HEK293 (cell line): Measurements from ENCODE around the gene RPS5.

ENCODE experiments used
- KLF16 ChIP-seq: fragments of 450-650 bp; formaldehyde crosslinking; IDR thresholded peaks from 2 replicates; pipeline ENCODE4 v1.5.1; 2017; ENCODE audit warnings: missing biosample characterization, missing genetic modification characterization
- SCRT1 ChIP-seq: fragments of 450-650 bp; formaldehyde crosslinking; IDR thresholded peaks from 2 replicates; pipeline ENCODE4 v1.5.1; 2016; ENCODE audit warnings: missing biosample characterization, missing genetic modification characterization, borderline replicate concordance
- SP7 ChIP-seq: fragments of 450-650 bp; formaldehyde crosslinking; IDR thresholded peaks from 2 replicates; pipeline ENCODE4 v1.5.1; 2016; ENCODE audit warnings: missing biosample characterization, missing genetic modification characterization
- ZNF10 ChIP-seq: fragments of 450-650 bp; formaldehyde crosslinking; IDR thresholded peaks from 2 replicates; pipeline ENCODE4 v1.5.1; 2017; ENCODE audit warnings: missing biosample characterization, missing genetic modification characterization
- ZNF114 ChIP-seq: fragments of 450-650 bp; formaldehyde crosslinking; IDR thresholded peaks from 2 replicates; pipeline ENCODE4 v1.5.0; 2017; ENCODE audit warnings: missing biosample characterization, missing genetic modification characterization
- ZNF121 ChIP-seq: fragments of 450-650 bp; formaldehyde crosslinking; IDR thresholded peaks from 2 replicates; pipeline ENCODE4 v1.5.1; 2016; ENCODE audit warnings: missing biosample characterization, missing genetic modification characterization
- ZNF157 ChIP-seq: fragments of 450-650 bp; formaldehyde crosslinking; IDR thresholded peaks from 2 replicates; pipeline ENCODE4 v1.5.1; 2016; ENCODE audit warnings: missing biosample characterization, missing genetic modification characterization
- ZNF16 ChIP-seq: fragments of 450-650 bp; formaldehyde crosslinking; IDR thresholded peaks from 2 replicates; pipeline ENCODE4 v1.5.1; 2016; ENCODE audit warnings: low read depth, missing biosample characterization, missing genetic modification characterization
- ZNF221 ChIP-seq: fragments of 450-650 bp; formaldehyde crosslinking; IDR thresholded peaks from 2 replicates; pipeline ENCODE4 v1.5.1; 2017; ENCODE audit warnings: missing biosample characterization, missing genetic modification characterization, borderline replicate concordance
- ZNF274 ChIP-seq, 2 experiments: fragments of 200-500 bp in 1 of 2; fragments of 450-650 bp in 1 of 2; sonication (Bioruptor generic) in 1 of 2; formaldehyde crosslinking in 1 of 2; IDR thresholded peaks; 2 replicates each; pipeline versions ENCODE4 v1.5.1 to v1.6.1; 2014 to 2016; ENCODE audit warnings: borderline replicate concordance in 1 of 2, inconsistent platforms in 1 of 2, low read length in 1 of 2, missing biosample characterization in 1 of 2, missing genetic modification characterization in 1 of 2
- ZNF423 ChIP-seq: fragments of 450-650 bp; formaldehyde crosslinking; IDR thresholded peaks from 2 replicates; pipeline ENCODE4 v1.5.1; 2016; ENCODE audit warnings: missing biosample characterization, missing genetic modification characterization
- ZNF510 ChIP-seq: fragments of 450-650 bp; formaldehyde crosslinking; IDR thresholded peaks from 2 replicates; pipeline ENCODE4 v1.5.1; 2018; ENCODE audit warnings: mild to moderate bottlenecking, missing genetic modification characterization, missing biosample characterization; ENCODE audit not compliant: insufficient replicate concordance
- ZNF529 ChIP-seq: fragments of 450-650 bp; formaldehyde crosslinking; IDR thresholded peaks from 2 replicates; pipeline ENCODE4 v1.5.1; 2017; ENCODE audit warnings: missing genetic modification characterization, missing biosample characterization; ENCODE audit not compliant: insufficient replicate concordance
- ZNF610 ChIP-seq: fragments of 450-650 bp; formaldehyde crosslinking; IDR thresholded peaks from 2 replicates; pipeline ENCODE4 v1.5.1; 2016; ENCODE audit warnings: missing biosample characterization, missing genetic modification characterization, borderline replicate concordance
- ZNF747 ChIP-seq: fragments of 450-650 bp; formaldehyde crosslinking; IDR thresholded peaks from 2 replicates; pipeline ENCODE4 v1.5.1; 2016; ENCODE audit warnings: missing biosample characterization, missing genetic modification characterization
- TF ChIP-seq, protein P1 (sequence below): fragments of 450-650 bp; formaldehyde crosslinking; IDR thresholded peaks from 2 replicates; pipeline ENCODE4 v1.5.1; 2016; ENCODE audit warnings: missing biosample characterization, missing genetic modification characterization
- TF ChIP-seq, protein P2 (sequence below): fragments of 450-650 bp; formaldehyde crosslinking; IDR thresholded peaks from 2 replicates; pipeline ENCODE4 v1.5.1; 2016; ENCODE audit warnings: missing biosample characterization, missing genetic modification characterization
- TF ChIP-seq, protein P3 (sequence below): fragments of 450-650 bp; IDR thresholded peaks from 2 replicates; pipeline ENCODE4 v1.5.1; 2018; ENCODE audit warnings: missing biosample characterization, mild to moderate bottlenecking, missing genetic modification characterization
- TF ChIP-seq, protein P4 (sequence below): fragments of 450-650 bp; formaldehyde crosslinking; IDR thresholded peaks from 2 replicates; pipeline ENCODE4 v1.5.1; 2016; ENCODE audit warnings: missing biosample characterization, missing genetic modification characterization
- TF ChIP-seq, protein P5 (sequence below): fragments of 450-650 bp; formaldehyde crosslinking; IDR thresholded peaks from 2 replicates; pipeline ENCODE4 v1.5.1; 2016; ENCODE audit warnings: missing biosample characterization, missing genetic modification characterization
- TF ChIP-seq, protein P6 (sequence below): fragments of 450-650 bp; formaldehyde crosslinking; conservative IDR thresholded peaks from 2 replicates; pipeline ENCODE4 v1.5.1; 2016; ENCODE audit warnings: low read depth, missing biosample characterization, missing genetic modification characterization

The RPS5 gene

DNA sequence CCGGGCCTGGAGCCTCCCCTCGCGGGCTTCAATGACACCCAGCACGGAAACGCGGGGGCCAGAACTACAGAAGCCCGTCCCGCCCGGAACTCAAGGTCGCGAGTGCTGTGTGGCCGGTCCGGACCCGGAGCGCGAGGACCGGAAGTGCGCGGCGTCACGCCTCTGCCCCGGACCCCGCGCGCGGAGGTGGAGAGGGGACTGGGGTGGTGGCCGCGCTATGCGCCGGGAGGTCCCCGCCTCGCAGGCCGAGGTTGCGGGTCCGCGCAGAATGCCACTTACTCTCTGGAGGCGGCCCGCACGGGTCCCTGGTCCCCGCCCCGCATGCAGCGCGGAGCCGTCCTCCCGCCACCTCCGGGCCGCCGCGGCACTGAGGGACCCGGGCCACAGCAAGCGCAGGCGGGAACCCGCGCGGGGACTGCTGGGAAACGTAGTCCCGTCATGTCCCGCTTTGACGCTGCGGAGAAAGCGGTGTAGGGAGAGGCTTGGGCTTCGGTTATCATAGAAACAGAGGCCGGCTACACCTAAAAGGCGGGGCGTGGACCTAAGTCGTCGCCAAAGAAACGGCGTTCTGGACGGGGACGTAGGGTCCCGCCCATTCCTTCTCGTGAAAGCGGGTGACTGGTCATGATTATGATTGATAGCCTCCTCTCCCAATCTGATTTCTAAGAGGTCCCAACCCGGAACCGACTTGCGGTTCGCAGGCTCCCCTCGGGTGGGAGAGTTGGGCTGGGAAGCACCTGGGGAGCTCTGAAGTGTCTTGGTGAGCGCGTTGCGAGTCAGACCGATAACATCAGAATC is 6.2 kb upstream of the RPS5 start, which contains the start of gene ZNF837 (continued):
- TF ChIP-seq, protein P1, sequence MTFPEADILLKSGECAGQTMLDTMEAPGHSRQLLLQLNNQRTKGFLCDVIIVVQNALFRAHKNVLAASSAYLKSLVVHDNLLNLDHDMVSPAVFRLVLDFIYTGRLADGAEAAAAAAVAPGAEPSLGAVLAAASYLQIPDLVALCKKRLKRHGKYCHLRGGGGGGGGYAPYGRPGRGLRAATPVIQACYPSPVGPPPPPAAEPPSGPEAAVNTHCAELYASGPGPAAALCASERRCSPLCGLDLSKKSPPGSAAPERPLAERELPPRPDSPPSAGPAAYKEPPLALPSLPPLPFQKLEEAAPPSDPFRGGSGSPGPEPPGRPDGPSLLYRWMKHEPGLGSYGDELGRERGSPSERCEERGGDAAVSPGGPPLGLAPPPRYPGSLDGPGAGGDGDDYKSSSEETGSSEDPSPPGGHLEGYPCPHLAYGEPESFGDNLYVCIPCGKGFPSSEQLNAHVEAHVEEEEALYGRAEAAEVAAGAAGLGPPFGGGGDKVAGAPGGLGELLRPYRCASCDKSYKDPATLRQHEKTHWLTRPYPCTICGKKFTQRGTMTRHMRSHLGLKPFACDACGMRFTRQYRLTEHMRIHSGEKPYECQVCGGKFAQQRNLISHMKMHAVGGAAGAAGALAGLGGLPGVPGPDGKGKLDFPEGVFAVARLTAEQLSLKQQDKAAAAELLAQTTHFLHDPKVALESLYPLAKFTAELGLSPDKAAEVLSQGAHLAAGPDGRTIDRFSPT (tag by site-specific recombination), result no peak
- TF ChIP-seq, protein P2, sequence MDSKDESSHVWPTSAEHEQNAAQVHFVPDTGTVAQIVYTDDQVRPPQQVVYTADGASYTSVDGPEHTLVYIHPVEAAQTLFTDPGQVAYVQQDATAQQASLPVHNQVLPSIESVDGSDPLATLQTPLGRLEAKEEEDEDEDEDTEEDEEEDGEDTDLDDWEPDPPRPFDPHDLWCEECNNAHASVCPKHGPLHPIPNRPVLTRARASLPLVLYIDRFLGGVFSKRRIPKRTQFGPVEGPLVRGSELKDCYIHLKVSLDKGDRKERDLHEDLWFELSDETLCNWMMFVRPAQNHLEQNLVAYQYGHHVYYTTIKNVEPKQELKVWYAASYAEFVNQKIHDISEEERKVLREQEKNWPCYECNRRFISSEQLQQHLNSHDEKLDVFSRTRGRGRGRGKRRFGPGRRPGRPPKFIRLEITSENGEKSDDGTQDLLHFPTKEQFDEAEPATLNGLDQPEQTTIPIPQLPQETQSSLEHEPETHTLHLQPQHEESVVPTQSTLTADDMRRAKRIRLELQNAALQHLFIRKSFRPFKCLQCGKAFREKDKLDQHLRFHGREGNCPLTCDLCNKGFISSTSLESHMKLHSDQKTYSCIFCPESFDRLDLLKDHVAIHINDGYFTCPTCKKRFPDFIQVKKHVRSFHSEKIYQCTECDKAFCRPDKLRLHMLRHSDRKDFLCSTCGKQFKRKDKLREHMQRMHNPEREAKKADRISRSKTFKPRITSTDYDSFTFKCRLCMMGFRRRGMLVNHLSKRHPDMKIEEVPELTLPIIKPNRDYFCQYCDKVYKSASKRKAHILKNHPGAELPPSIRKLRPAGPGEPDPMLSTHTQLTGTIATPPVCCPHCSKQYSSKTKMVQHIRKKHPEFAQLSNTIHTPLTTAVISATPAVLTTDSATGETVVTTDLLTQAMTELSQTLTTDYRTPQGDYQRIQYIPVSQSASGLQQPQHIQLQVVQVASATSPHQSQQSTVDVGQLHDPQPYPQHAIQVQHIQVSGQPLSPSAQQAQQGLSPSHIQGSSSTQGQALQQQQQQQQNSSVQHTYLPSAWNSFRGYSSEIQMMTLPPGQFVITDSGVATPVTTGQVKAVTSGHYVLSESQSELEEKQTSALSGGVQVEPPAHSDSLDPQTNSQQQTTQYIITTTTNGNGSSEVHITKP (tag by site-specific recombination), result peak; percentile 68
- TF ChIP-seq, protein P3, sequence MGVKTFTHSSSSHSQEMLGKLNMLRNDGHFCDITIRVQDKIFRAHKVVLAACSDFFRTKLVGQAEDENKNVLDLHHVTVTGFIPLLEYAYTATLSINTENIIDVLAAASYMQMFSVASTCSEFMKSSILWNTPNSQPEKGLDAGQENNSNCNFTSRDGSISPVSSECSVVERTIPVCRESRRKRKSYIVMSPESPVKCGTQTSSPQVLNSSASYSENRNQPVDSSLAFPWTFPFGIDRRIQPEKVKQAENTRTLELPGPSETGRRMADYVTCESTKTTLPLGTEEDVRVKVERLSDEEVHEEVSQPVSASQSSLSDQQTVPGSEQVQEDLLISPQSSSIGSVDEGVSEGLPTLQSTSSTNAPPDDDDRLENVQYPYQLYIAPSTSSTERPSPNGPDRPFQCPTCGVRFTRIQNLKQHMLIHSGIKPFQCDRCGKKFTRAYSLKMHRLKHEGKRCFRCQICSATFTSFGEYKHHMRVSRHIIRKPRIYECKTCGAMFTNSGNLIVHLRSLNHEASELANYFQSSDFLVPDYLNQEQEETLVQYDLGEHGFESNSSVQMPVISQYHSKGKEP (tag by site-specific recombination), result peak; percentile 71
- TF ChIP-seq ZNF423 (tag by site-specific recombination) (0 out of 2 replicates have a peak, but pooled peaks have one; percentile 36), ZNF747 (tag by site-specific recombination) (no peak), SP7 (tag by site-specific recombination) (peak; percentile 90), ZNF274 (IDR thresholded peaks at IDR 0.05; ENCODE audit: low read length) (no peak), ZNF274 (tag by site-specific recombination; IDR thresholded peaks at IDR 0.05; ENCODE audit: borderline replicate concordance) (no peak), SCRT1 (tag by site-specific recombination) (no peak), ZNF529 (tag by site-specific recombination) (no peak), ZNF16 (no peak), ZNF114 (tag by site-specific recombination) (no peak), ZNF510 (tag by site-specific recombination) (no peak), ZNF121 (tag by site-specific recombination) (peak; percentile 78; the same call in 1 of the 2 replicates), ZNF157 (tag by site-specific recombination) (no peak), ZNF221 (tag by site-specific recombination) (no peak), ZNF610 (tag by site-specific recombination) (peak; percentile 77; the same call in 1 of the 2 replicates), KLF16 (tag by site-specific recombination) (peak; percentile 98), ZNF10 (peak; percentile 84)
- TF ChIP-seq, protein P4, sequence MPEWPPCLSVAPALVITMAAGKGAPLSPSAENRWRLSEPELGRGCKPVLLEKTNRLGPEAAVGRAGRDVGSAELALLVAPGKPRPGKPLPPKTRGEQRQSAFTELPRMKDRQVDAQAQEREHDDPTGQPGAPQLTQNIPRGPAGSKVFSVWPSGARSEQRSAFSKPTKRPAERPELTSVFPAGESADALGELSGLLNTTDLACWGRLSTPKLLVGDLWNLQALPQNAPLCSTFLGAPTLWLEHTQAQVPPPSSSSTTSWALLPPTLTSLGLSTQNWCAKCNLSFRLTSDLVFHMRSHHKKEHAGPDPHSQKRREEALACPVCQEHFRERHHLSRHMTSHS (tag by site-specific recombination), result no peak
- TF ChIP-seq, protein P5, sequence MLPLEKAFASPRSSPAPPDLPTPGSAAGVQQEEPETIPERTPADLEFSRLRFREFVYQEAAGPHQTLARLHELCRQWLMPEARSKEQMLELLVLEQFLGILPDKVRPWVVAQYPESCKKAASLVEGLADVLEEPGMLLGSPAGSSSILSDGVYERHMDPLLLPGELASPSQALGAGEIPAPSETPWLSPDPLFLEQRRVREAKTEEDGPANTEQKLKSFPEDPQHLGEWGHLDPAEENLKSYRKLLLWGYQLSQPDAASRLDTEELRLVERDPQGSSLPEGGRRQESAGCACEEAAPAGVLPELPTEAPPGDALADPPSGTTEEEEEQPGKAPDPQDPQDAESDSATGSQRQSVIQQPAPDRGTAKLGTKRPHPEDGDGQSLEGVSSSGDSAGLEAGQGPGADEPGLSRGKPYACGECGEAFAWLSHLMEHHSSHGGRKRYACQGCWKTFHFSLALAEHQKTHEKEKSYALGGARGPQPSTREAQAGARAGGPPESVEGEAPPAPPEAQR (tag by site-specific recombination), result peak; percentile 84
- TF ChIP-seq, protein P6, sequence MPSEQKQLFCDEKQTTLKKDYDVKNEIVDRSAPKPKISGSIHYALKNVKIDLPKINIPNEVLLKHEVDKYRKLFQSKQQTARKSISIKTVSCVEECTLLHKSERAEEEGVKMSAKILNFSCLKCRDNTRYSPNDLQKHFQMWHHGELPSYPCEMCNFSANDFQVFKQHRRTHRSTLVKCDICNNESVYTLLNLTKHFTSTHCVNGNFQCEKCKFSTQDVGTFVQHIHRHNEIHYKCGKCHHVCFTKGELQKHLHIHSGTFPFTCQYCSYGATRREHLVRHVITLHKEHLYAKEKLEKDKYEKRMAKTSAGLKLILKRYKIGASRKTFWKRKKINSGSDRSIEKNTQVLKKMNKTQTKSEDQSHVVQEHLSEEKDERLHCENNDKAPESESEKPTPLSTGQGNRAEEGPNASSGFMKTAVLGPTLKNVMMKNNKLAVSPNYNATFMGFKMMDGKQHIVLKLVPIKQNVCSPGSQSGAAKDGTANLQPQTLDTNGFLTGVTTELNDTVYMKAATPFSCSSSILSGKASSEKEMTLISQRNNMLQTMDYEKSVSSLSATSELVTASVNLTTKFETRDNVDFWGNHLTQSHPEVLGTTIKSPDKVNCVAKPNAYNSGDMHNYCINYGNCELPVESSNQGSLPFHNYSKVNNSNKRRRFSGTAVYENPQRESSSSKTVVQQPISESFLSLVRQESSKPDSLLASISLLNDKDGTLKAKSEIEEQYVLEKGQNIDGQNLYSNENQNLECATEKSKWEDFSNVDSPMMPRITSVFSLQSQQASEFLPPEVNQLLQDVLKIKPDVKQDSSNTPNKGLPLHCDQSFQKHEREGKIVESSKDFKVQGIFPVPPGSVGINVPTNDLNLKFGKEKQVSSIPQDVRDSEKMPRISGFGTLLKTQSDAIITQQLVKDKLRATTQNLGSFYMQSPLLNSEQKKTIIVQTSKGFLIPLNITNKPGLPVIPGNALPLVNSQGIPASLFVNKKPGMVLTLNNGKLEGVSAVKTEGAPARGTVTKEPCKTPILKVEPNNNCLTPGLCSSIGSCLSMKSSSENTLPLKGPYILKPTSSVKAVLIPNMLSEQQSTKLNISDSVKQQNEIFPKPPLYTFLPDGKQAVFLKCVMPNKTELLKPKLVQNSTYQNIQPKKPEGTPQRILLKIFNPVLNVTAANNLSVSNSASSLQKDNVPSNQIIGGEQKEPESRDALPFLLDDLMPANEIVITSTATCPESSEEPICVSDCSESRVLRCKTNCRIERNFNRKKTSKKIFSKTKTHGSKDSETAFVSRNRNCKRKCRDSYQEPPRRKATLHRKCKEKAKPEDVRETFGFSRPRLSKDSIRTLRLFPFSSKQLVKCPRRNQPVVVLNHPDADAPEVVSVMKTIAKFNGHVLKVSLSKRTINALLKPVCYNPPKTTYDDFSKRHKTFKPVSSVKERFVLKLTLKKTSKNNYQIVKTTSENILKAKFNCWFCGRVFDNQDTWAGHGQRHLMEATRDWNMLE (tag by site-specific recombination), result peak; percentile 64
